Measurements from ENCODE around the gene KMT2C.
A peak's percentile ranks its signal among the peaks of the same experiment; 100 is the strongest.
"Not testable (repeated sequence)": the region's sequence is repeated elsewhere in the genome, so short reads cannot be mapped to it uniquely, and the experiment has no call there.

The KMT2C gene

DNA sequence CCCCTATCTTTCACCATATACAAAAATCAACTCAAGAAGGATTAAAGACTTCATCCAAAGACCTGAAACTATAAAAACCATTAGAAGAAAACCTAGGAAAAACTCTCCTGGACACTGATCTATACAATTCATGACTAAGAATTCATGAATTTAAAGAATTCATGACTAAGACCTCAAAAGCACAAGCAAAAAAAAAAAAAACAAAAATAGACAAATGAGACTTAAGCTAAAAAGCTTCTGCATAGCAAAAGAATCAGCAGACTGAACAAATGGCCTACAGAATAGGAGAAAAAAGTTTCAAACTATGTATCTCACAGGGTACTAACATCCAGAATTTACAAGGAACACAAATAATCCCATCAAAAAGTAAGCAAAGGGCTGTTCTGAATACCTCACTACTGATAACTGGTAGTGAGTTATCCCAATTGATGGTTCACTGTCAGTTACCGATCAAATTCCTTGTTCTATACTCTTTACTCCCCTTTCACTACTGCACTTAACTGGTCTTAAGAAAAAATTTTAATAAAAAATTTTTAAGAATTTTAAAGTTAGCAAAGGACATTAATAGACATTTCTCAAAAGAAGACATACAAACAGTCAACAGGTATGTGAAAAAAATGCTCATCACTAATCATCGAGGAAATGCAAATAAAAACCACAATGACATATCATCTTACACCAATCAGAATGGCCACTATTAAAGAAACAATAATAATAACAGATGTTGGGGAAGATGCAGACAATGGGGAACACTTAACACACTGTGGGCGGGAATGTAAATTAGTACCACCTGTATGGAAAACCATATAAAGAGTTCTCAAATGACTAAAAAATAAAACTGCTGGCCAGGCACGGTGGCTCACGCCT lies 33.2 kb downstream of the KMT2C start:
- DNase-seq (ENCODE audit: low spot score): peak; percentile 18

DNA sequence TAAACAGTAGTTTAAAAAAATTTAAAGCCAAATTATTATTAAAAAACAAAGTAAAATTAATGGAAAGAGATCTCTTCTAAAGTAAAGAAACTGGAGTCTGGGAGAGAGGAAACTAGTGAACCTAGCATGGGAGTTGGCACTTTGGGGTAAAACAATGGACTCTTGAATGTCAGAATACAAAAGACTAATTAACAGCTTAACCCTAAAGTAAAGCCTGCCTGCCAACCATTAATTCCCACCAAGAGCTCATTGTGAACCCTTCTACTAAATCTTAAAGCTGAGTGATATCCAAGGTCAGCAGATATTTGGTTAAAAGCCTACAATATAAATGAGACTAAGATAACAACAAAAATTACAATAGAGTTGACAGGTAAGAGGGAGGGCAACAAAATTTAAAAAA lies 36.5 kb downstream of the KMT2C start:
- no peak for DNase-seq (ENCODE audit: low spot score)

DNA sequence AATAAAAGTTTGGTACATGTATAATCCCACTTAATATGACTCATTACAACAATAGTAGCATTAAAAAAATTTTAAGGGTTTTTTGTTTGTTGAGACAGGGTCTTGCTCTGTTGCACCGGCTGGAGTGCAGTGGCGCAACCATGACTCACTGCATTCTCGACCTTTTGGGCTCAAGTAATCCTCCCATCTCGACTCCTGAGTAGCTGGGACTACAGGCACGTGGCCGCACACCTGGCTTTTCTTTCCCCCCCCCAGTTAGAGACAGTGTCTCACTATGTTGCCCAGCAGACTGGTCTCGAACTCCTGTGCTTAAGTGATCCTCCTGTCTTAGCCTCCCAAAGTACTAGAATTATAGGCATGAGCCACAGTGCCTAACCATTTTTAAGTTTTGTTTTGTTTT lies 40.7 kb downstream of the KMT2C start:
- DNase-seq (ENCODE audit: low spot score): no peak

DNA sequence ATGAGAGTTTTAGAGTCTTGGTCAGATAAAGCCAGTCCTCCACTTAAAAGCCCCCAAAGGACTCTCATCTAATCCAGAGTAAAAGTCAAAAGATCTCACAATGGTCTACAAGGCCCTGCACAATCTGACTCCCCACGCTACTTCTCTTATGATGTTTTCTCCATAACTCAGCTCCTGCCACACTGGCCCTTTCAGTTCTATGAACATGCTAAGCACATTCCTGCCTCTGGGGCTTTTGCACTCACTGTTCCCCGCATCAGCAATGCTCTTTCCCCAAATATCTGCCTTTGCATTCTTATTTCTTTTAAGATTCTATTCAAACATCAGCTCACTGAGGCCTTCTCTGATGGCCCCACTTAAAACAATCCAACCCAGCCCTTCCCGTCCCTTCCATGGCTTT lies 41.6 kb downstream of the KMT2C start:
- DNase-seq (ENCODE audit: low spot score): peak; percentile 25

DNA sequence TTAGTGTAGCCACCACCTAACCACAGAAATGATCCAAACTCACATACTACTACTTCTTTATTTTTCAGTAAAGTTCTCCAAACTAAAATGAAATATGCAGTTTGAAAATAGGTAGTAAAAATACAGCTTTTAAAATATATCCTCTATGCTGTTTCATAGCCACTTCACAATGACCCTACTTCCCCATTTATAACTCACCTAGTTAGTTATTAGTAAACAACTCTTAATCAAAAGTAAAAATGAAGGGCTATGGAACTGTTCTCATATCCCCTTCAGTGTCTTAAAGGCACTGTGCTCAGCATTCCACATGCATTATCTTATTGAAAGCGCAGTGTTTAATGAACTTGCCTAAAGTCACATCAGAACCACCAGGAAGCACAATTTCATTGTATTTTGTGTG lies 43.5 kb downstream of the KMT2C start:
- DNase-seq (ENCODE audit: low spot score): no peak

DNA sequence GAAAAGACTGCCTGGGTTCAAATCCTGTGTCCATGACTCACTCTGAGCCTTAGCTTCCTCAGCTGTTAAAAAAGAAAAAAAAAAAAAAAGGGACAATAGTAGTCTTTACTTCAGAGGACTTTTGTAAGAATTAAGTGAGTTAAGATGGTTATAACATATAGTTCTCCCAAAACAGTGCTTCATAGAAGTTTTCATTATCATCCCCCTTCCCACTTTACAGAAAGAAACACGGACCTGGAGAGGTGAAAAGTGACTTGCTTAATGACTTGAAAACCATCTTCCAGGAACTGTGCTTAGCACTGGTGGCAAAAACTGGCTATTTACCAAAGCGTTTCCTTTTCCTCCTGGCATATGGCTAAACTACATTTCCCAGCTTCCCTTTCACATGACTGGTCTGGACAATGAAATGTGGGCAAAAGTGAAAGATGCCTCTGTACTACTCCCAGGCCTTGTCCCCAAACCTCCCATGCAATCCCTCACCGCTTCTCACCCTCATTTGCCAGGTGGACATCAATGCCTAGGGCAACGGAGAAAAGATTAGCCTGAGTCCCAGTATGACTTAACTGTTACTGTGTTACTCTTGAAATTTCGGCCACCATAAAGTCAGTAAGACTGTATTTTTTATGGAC lies 49.6 kb downstream of the KMT2C start:
- not testable (repeated sequence) for DNase-seq (ENCODE audit: low spot score)

DNA sequence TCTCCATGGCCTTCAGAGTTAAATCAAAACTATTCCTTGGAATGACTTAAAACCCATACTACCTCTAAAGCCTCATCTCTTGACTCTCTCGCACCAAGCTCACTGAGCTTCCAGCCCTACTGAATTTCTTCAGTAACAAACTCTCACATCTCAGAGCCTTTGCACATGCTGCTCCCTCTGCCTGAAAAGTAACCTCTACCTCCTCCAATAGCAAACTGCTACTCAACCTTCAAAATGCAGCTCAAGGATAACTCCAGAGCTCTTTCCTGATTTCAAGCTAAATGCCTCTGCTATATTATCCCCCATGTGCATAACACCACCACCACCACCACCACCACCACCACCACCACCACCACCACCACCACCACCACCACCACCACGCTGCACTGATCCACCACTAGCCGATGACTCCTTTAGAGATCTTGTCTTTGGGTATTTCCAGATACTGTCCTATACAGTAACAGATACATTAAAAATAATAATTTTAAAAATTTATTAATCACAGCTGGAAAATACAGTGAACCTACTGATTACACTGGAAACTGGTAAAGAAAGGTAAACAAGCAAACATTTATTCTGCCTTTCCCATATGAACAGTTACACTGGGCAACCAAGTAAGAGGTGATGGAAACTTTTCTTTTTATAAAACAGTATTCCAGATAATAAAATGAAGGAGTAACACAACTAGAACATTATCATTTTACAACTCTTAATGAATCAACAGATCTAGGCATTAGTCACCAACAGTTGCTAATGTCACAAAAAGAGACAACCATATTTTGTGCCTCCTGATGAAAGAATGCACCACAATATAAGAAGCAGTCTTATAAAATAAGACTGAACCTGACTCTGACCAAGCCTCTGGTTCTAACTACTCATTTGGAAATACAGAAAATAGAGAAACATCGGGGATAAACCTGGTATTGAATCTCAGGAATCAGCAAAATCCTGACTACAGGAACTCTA lies 51.3 kb downstream of the KMT2C start:
- DNase-seq (ENCODE audit: low spot score): not testable (repeated sequence)

DNA sequence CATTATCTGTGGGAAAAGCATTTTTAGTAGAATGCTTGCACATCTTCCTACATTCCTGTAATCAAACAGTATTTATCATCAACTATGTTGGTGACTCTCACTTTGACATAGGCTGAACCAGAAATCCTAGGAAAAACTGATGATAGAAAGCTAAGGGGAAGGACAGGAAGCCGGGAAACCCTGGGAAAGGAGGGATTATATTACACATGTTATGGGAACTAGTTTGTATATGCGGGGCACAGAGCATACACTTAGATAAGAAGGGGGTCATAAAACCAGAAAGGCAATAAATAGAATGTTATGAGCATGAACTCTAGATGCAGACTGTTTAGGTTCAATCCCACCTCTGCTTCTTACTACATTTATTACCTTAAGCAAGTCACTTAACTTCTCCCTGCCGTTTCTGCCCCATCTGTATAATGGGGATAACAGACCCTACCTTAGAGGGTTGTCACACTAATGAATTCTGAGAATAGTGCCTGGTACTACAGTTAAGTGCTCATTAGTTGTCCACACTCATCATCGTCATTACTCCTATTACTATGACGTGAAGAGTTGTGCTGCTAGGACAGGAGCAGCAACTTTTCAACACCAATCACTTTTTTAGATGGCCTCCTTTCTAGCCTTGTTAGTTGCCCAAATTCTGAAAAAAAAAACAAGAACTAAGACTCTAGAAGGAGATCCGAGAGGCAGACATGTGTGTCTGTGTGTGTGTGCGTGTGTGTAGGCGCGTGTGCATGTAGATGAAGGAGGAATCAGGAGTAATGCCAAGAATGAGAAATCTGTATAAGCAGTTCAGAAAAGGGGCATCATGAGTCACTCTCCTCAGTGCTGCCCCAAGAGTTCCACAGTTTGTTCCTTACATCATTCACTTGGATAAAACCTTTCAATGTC lies 52.2 kb downstream of the KMT2C start:
- DNase-seq (ENCODE audit: low spot score): peak; percentile 46

DNA sequence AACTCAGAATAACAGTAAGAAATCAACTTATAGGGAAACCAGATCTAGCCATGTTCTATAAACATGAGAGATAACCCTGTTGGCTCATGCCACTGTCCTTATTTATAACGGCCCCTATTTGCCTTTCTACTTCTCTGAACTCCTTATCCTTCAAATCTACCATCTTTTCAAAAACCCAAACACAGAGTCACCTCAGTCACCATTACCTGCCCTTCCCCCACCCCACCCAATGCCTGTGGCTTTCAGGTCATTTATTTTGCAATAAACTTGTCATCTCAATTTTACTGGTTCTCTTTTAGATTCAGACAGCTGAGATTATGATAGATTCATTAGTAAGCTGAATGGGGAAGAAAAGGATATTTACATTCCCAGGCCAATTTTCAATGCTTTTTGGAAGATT lies 53.6 kb downstream of the KMT2C start:
- no peak for DNase-seq (ENCODE audit: low spot score)

DNA sequence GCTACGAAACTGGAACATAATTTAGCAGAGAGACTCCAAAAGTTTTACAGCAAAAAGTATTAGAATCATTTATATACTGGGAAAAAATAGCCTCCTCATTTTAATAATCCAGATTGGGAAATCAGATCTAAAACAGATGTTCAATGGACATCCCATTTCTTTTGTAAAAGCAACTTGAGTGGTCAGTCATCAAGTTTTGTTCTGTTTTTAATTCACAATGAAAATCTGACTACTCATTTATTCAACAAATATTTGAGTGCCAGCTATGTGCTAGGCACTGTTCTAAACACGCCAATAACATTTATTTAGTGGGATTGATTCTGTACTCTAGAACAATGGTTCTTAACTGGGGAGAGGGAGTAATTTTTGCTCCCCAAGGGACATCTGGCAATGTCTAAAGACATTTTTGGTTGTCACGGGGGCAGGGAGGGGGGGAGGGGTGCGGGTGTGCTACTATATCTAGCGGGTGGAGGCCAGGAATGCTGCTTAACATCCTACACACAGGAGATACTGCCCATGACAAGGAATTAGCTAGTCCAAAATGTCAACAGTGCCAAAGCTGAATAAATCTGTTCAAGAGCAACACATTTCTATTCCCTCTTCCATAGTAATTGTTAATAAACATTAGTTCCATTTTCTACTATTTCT lies 54.7 kb downstream of the KMT2C start:
- peak; percentile 20 for DNase-seq (ENCODE audit: low spot score)

DNA sequence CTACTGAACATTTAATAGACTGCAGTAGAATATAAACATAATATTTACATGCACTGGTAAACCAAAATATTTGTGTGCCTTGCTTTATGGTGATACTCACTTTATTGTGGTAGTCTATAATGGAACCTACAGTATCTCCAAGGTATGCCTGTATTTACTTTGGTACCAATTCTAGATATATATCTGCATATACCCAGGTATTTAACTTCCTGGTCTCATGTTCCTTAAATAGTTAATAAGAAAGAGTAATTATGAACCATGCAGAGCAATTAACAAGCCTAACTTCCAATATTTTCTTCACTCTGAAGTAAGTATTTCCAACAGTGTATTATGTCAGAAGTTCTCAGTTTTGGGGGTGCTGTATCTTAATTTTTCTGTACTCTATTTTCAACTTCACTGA lies 57.3 kb downstream of the KMT2C start:
- not testable (repeated sequence) for DNase-seq (ENCODE audit: low spot score)

DNA sequence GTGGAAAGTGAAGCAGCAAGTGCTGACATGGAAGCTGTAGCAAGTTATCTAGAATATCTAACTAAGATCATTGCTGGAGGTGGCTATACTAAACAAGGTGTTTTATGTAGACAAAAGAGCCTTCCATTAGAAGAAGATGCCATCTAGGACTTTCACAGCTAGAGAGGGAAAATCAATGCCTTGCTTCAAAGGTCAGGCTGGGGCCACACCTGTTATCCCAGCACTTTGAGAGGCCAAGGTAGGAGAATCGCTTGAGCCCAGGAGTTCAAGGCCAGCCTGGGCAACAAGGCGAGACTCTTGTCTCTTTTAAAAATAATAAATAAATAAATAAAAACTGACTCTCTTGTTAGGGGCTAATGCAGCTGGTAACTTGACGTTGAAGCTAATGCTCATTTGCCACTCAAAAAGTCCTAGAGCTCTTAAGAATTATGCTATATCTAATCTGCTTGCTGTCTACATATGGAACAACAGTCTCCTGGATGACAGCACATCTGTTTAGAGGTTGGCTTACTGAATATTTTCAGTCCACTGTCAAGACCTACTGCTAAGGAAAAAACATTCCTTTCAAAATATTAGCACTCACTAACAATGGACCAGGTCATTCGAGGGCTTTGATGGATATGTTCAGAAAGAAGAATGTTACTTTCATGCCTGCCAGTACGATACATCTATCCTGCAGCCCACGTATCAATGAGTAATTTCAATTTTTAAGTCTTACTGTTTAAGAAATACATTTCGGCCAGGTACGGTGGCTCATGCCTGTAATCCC lies 58.9 kb downstream of the KMT2C start:
- DNase-seq (ENCODE audit: low spot score): not testable (repeated sequence)

DNA sequence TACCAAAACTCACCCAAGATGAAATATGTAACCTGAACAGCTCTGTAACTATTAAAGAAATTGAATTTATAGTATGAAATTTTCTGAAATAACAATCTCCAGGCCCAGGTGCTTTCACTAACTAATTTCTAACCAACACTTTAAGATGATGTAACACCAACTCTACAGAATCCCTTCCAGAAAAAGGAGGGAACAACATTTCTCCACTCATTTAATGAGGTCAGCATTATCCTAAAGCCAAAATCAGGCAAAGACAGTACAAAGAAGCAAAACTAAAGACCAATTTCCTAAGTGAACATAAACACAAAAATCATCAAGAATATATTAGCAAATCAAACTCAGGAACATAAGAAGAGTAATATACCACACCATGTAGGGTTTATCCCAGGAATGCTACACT lies 65.5 kb downstream of the KMT2C start:
- no peak for DNase-seq (ENCODE audit: low spot score)

DNA sequence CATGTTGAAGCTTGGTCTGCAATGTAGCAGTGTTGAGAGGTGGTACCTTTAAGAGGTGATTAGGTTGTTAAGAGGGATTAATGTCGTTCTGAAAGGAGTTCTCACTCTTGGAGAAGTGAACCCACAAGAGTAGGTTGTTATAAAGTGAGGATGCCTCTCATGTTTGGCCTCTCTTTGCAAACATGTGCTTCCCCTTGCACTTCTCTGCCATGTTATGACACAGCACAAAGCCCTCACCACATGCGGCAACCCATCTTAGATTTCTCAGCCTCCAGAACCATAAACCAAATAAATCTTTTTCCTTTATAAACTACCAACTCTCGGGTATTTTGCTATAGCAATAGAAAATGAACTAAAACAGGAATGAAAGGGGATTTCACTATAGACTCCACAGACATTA lies 66.3 kb downstream of the KMT2C start:
- DNase-seq (ENCODE audit: low spot score): no peak

DNA sequence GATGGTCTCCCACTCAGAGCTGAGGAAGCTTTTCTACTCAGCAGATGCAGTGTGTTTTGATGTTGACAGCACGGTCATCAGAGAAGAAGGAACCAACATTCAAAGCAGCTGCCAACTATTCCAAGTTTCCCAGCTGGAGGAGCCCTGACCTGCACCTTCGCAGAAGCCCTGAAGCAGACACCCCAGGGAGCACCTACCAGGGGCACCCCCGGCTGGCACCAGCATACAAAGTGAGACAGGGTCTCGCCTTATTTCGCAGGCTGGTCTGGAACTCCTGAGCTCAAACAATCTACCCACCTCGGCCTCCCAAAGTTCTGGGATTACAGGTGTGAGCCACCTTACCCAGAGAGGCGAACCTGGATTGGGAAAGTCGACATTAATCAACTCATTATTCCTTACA lies 68.6 kb downstream of the KMT2C start:
- no peak for DNase-seq (ENCODE audit: low spot score)

DNA sequence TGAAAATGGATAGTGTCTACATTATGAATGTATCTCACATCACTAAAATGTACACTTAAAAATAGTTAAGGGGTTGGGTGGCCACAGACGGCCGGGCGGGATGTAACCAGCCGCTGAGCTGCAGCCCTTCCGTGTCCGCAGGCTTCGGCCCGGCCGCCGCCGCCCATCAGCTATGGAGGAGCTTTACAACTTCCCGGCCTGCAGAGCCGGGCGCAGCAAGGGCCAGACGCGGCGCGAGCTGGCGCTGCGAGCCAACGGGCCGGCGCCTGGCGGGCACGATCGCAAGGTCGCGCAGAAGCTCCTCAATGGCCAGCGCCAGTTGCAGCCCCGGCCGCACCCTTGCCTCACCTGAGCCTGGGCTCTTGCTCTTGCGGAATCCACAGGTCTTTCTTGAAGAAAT lies 69.1 kb downstream of the KMT2C start:
- DNase-seq (ENCODE audit: low spot score): no peak

DNA sequence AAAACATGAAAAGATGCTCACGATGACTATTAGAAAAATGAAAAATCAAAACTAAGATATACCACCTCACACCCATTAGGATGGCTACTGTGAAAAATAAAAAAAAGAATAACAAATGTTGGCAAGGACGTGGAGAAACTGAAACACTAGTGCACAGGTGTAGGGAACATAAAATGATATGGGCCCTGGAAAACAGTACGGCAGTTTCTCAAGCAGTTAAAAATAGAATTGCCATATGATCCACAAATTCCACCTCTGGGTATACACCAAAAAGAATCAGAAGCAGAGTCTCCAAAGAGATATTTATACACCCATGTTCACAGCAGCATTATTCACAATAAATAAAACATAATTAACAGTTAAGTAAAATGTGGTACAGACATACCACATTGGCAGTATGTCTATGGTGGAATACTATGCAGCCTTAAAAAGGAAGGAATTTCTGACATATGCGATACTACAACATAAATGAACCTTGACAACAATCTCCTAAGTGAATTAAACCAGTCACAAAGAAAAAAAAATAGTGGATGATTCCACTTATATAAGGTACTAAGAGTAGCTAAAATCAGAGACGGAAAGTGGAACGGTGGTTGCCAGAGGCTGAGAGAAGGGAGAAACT lies 69.7 kb downstream of the KMT2C start:
- DNase-seq (ENCODE audit: low spot score): no peak

DNA sequence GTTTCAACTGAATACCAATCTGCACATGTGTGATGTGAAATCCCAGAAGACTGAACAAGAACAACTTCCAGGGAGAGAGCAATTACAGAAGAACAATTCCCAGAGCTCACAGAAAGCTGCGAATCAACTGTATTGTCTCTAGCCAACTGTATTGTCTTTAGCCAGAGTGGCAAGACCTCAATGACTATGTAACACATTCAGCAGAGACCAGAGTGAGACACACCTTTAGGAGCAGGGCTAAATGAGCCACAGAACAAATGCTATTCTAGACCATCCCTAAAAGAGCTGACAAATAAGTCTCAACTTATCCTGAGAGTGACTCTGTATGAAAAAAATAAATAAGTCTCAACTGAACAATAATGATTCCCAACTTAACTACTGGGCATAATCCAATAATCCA lies 72.0 kb downstream of the KMT2C start:
- DNase-seq (ENCODE audit: low spot score): no peak

DNA sequence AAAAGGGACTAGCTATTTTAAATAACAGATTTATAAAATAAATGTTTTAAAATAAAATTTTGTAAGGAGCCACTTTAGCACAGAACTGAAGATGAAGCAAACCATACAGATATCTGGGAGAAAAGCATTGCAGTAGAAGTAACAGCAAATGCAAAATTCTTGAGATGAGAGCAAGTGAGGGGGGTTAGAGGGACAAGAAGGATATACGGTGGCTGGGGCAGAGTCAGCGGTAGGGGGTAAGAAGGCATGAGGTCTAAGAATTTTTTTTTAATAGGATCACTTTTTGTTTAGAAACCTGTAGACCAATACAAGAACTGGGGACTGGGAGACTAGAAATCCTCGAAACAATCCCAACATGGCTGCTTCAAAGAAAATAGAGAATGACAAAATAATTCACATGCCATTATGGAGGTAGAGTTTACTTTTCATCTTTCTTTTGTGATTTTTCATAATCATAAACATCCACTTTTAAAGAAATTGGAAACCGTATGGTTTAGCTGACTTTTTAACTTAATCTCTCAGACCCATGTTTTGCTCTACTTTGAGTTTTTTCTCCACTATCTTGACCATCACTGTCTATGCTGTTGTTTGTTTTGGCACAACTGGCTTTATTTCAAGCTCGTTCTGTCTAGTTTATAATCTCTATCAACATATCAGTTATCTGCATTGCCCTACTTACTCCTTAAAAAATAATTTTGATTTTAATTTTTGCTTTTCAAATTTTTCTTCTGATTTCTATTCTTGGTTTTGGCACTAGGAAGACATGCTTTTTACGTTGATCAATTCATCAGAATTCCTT lies 73.5 kb downstream of the KMT2C start:
- no peak for DNase-seq (ENCODE audit: low spot score)
